Uterus (tissue), 4 donors: Measurements from ENCODE around the gene USP15. TPM values are rescaled to one million over a fixed set of nuclear protein-coding genes. Genes with fewer than 3 reads are reported as not detected.

Source experiments
- DNase-seq, 2 donors: peaks; one replicate each; pipeline ENCODE4 v3.0.0-alpha.2; 2019 to 2020
- H3K27ac ChIP-seq, 2 donors: fragments of 200-600 bp; sonication (generic); 1 replicate in 1 of 2; 2 replicates in 1 of 2; pipeline ENCODE4 v1.5.1; 2016 to 2018
- H3K27me3 ChIP-seq, 2 donors: fragments of 200-600 bp; sonication (generic); one replicate each; pipeline ENCODE4 v1.5.1; 2018 to 2019; ENCODE audit warnings: control low read depth in 1 of 2
- H3K36me3 ChIP-seq, 2 donors: fragments of 200-600 bp; sonication (generic); one replicate each; pipeline ENCODE4 v1.5.1; 2019; ENCODE audit warnings: control low read depth in 1 of 2
- H3K4me1 ChIP-seq, 2 donors: fragments of 200-600 bp; sonication (generic); one replicate each; pipeline ENCODE4 v1.5.1; 2018 to 2019; ENCODE audit warnings: control low read depth in 1 of 2
- H3K4me3 ChIP-seq, 2 donors: fragments of 200-600 bp; sonication (generic); 1 replicate in 1 of 2; 2 replicates in 1 of 2; pipeline ENCODE4 v1.5.1; 2018 to 2019; ENCODE audit warnings: mild to moderate bottlenecking in 1 of 2
- H3K9me3 ChIP-seq, 2 donors: fragments of 200-600 bp; sonication (generic); one replicate each; pipeline ENCODE4 v1.5.1; 2019; ENCODE audit warnings: control low read depth in 1 of 2
- CTCF ChIP-seq, 4 experiments: fragments of 200-600 bp in 2 of 4; fragments of 450-650 bp in 2 of 4; sonication (generic) in 2 of 4; IDR thresholded peaks; one replicate each; pipeline ENCODE4 v1.5.1; 2016 to 2019; ENCODE audit warnings: antibody characterized with exemption in 4 of 4, mild to moderate bottlenecking in 2 of 4, moderate library complexity in 1 of 4
- POLR2A ChIP-seq, 2 donors: fragments of 450-650 bp; IDR thresholded peaks; one replicate each; pipeline ENCODE4 v1.6.1; 2016; ENCODE audit warnings: antibody characterized with exemption in 2 of 2, mild to moderate bottlenecking in 1 of 2, moderate library complexity in 1 of 2
- intact Hi-C: fragments of 100-400 bp; cut with DNase I; formaldehyde crosslinking; loops from one replicate; pipeline ENCODE4 v1.15.1; 2023; ENCODE audit warnings: low total_unique reads
- total RNA-seq, 4 donors: library from RNA; depleted of rRNA in 3 of 4; stranded (reverse); fragments of >200 nt in 3 of 4; gene quantifications; one replicate each; pipeline versions ENCODE4 v1.1.0 to v1.2.4, GENCODE V29; 2014 to 2023
- donor health status: DM: yes; HTN: yes; CAD: no.

Gene USP15
- total RNA-seq, 4 donors from 2014 or later, result 44.8 to 98.9 (median 76.5) TPM

- H3K4me3 ChIP-seq, result peak overlapping the region in 1 of 2 donors; percentile 10
- DNase-seq, result no peak
- TF ChIP-seq CTCF (IDR thresholded peaks at IDR 0.05), result no peak
- TF ChIP-seq POLR2A (IDR thresholded peaks at IDR 0.05), result no peak
- no peaks in the 10 kb centered on the region for H3K9me3 ChIP-seq
- intact Hi-C loops, result no loop called here
- H3K27me3 ChIP-seq, result no peaks in the 10 kb centered on the region
- no peaks in the 10 kb centered on the region for H3K4me1 ChIP-seq
- peak overlapping the region in 1 of 2 donors; percentile 54 for H3K27ac ChIP-seq
- H3K36me3 ChIP-seq, result no peaks in the 10 kb centered on the region
These were observed 3.7 kb upstream of the USP15 start for GRCh38 chr12:62256408-62257096.

GRCh38 chr12:62258231-62258630, 2.0 kb upstream of the USP15 start:
- H3K9me3 ChIP-seq, result no peaks in the 10 kb centered on the region
- DNase-seq, result no peak
- H3K4me1 ChIP-seq, result no peaks in the 10 kb centered on the region
- H3K27ac ChIP-seq, result no peak overlapping the region
- intact Hi-C loops, result no loop called here
- H3K36me3 ChIP-seq, result no peaks in the 10 kb centered on the region
- no peak for TF ChIP-seq POLR2A (IDR thresholded peaks at IDR 0.05)
- TF ChIP-seq CTCF (IDR thresholded peaks at IDR 0.05), result no peak
- H3K4me3 ChIP-seq, result no peak overlapping the region
- no peaks in the 10 kb centered on the region for H3K27me3 ChIP-seq

DNA sequence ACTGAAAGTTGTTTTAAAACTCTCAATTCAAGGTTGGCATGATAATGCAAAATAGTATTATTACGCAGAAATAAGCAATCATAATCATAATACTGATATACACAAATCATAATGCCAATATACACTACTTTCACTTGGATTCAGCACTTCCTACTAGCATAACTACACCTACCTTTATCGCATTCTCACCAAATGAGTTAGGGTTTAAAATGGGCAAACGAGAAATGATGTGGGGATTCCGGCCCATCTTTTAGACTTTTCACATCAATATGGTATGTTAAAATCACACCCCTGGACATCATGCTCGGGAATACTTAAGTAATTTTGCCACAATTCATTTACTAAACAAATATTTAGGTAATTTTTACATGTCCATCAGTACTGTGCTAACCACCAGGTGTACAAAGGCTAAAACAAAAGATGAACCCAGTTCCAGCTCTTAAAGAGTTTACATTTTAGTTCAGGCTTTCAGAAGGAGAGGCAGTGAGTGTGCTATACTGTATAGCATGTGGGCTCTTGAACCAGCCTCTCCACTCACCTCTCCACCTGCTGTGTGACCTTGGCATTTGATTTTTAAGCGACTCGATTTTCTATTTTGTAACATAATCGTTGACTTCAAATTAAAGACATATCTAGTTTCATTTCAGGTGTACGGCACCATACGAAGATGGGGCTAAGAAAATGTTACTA, 1.1 kb upstream of the USP15 start:
- no peak for TF ChIP-seq POLR2A (IDR thresholded peaks at IDR 0.05)
- no peak for TF ChIP-seq CTCF (IDR thresholded peaks at IDR 0.05)
- Histone ChIP-seq H3K4me1 (no peaks in the 10 kb centered on the region), H3K4me3 (peak overlapping the region; percentile 78 to 94), H3K9me3 (no peaks in the 10 kb centered on the region), H3K27ac (peak overlapping the region; percentile 92 to 98), H3K36me3 (no peaks in the 10 kb centered on the region), H3K27me3 (no peaks in the 10 kb centered on the region)
- intact Hi-C loops, result no loop called here
- no peak for DNase-seq

DNA sequence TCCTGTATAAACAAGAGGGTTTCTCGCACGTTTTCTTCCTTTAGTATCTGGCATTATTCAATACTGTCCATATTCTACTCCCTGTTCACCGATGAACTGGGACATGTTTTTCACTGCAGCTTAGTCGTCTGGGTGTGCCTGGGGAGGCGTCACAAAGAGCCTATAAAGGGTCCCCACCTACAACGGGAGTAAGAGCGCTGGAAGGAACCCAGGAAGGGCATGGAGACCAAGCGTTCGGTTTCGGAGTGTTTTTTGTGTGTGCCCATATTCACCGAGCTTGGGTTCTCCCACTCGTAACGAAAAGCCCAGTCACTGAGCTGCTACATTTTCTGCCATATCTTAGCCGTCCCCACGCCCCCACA, 592 bp upstream of the USP15 start:
- H3K4me1 ChIP-seq, result no peaks in the 10 kb centered on the region
- intact Hi-C loops, result no loop called here
- DNase-seq, result no peak
- peak overlapping the region; percentile 92 to 98 for H3K27ac ChIP-seq
- no peaks in the 10 kb centered on the region for H3K27me3 ChIP-seq
- H3K9me3 ChIP-seq, result no peaks in the 10 kb centered on the region
- H3K4me3 ChIP-seq, result peak overlapping the region; percentile 78 to 94
- H3K36me3 ChIP-seq, result no peaks in the 10 kb centered on the region
- TF ChIP-seq CTCF (IDR thresholded peaks at IDR 0.05), result no peak
